ENCODE measurements around the gene KRT86.

GRCh38 chr12:52229836-52230343, 44.6 kb upstream of the KRT86 start:
- TF ChIP-seq POLR2A (IDR thresholded peaks at IDR 0.05; ENCODE audit: low read depth, low read length) = no peak
- TF ChIP-seq POLR2AphosphoS5 (IDR thresholded peaks at IDR 0.05; ENCODE audit: low read depth, low read length) = no peak
- no peak for TF ChIP-seq TAF1 (IDR thresholded peaks at IDR 0.05; ENCODE audit: borderline replicate concordance, low read depth, low read length)

Data from GM12892 (cell line).